ENCODE measurements around the gene MAEA. TPM values are rescaled to one million over a fixed set of nuclear protein-coding genes. Genes with fewer than 3 reads are reported as not detected.

MAEA gene
- total RNA-seq, 2 donors from 2014 or later = 48.8 to 72.7 TPM

GRCh38 chr4:1242506-1243450 lies 46.9 kb upstream of the MAEA start:
- H3K9me3 Mint-ChIP-seq = no peaks in the 10 kb centered on the region
- no peaks in the 10 kb centered on the region for H3K27me3 Mint-ChIP-seq (ENCODE audit: insufficient read depth)
- Histone ChIP-seq H3K4me1 (ENCODE audit: control insufficient read depth, insufficient read depth, low read length) (peaks cover 4% of the 10 kb centered on the region), H3K27ac (ENCODE audit: low read depth, low read length) (no peak overlapping the region), H3K9me3 (ENCODE audit: control insufficient read depth, low read length) (no peaks in the 10 kb centered on the region), H3K36me3 (ENCODE audit: control insufficient read depth, insufficient read depth, low read length) (peaks cover 17% of the 10 kb centered on the region), H3K9ac (ENCODE audit: extremely low read depth, low read length, poor library complexity, severe bottlenecking) (no peak overlapping the region), H3K27me3 (ENCODE audit: control insufficient read depth, insufficient read depth, low read length, poor library complexity, severe bottlenecking) (no peaks in the 10 kb centered on the region), H3K4me3 (ENCODE audit: low read length) (no peak overlapping the region)
- no peak for TF ChIP-seq CTCF (conservative IDR thresholded peaks at IDR 0.05)
- H3K36me3 Mint-ChIP-seq (ENCODE audit: low read depth) = peaks cover 25% of the 10 kb centered on the region
- H3K27ac Mint-ChIP-seq = no peak overlapping the region
- H3K4me3 Mint-ChIP-seq = no peak overlapping the region
- peaks cover 10% of the 10 kb centered on the region for H3K4me1 Mint-ChIP-seq
- 96% methylated on average over 19 to 30 of the region's 30 CpGs for WGBS, 2 experiments (ENCODE audit: insufficient coverage in 1 of 2, insufficient read length in 1 of 2)
- DNase-seq = peak; percentile 38

DNA sequence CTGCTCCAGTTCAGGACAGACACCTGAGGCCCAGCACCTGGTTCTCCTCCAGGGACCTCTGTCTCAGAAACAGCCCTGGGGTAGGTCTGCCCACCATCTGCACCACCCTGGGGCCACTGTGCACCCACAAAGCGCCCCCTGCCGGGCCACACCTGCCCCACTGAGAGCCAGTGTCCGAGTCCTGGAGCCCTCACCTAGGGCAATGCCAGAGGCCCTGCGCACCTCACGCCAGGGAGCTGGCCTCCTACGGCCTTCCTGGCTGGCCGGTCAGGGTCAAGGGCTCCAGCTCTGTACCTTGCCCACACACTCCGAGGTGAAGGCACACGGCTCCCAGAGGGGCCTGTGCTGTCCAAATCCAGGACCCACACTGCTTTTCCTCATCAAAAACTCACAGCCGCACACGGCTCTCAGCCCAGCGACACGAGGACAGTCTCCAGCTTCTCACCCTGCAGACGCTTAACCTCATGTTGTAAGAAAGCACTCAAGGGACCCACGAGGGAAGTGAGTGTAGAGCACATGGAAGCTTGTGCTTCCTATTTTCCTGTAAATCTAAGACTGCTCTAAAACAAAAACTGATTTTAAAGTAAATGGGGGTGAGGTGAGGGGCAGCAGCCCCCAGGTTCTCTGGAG lies 46.1 kb upstream of the MAEA start:
- peaks cover 17% of the 10 kb centered on the region for H3K36me3 ChIP-seq (ENCODE audit: control insufficient read depth, insufficient read depth, low read length)
- no peak overlapping the region for H3K27ac ChIP-seq (ENCODE audit: low read depth, low read length)
- WGBS, 2 experiments (ENCODE audit: insufficient coverage in 1 of 2, insufficient read length in 1 of 2) = 93 to 95% methylated on average over 11 to 15 of the region's 15 CpGs
- Mint-ChIP-seq H3K27ac (peak overlapping the region; percentile 26), H3K36me3 (ENCODE audit: low read depth) (peaks cover 19% of the 10 kb centered on the region), H3K27me3 (ENCODE audit: insufficient read depth) (no peaks in the 10 kb centered on the region), H3K9me3 (no peaks in the 10 kb centered on the region), H3K4me3 (no peak overlapping the region), H3K4me1 (peaks cover 10% of the 10 kb centered on the region)
- H3K9me3 ChIP-seq (ENCODE audit: control insufficient read depth, low read length) = no peaks in the 10 kb centered on the region
- no peak overlapping the region for H3K9ac ChIP-seq (ENCODE audit: extremely low read depth, low read length, poor library complexity, severe bottlenecking)
- peak; percentile 48 for DNase-seq
- no peak for TF ChIP-seq CTCF (conservative IDR thresholded peaks at IDR 0.05)
- no peaks in the 10 kb centered on the region for H3K27me3 ChIP-seq (ENCODE audit: control insufficient read depth, insufficient read depth, low read length, poor library complexity, severe bottlenecking)
- H3K4me3 ChIP-seq (ENCODE audit: low read length) = no peak overlapping the region
- H3K4me1 ChIP-seq (ENCODE audit: control insufficient read depth, insufficient read depth, low read length) = peaks cover 4% of the 10 kb centered on the region

GRCh38 chr4:1244081-1244977 lies 45.4 kb upstream of the MAEA start:
- DNase-seq = peak; percentile 38
- Histone ChIP-seq H3K9ac (ENCODE audit: extremely low read depth, low read length, poor library complexity, severe bottlenecking) (no peak overlapping the region), H3K4me1 (ENCODE audit: control insufficient read depth, insufficient read depth, low read length) (peaks cover 4% of the 10 kb centered on the region), H3K9me3 (ENCODE audit: control insufficient read depth, low read length) (no peaks in the 10 kb centered on the region), H3K27me3 (ENCODE audit: control insufficient read depth, insufficient read depth, low read length, poor library complexity, severe bottlenecking) (no peaks in the 10 kb centered on the region), H3K4me3 (ENCODE audit: low read length) (no peak overlapping the region), H3K27ac (ENCODE audit: low read depth, low read length) (no peak overlapping the region), H3K36me3 (ENCODE audit: control insufficient read depth, insufficient read depth, low read length) (peaks cover 15% of the 10 kb centered on the region)
- TF ChIP-seq CTCF (conservative IDR thresholded peaks at IDR 0.05) = no peak
- Mint-ChIP-seq H3K9me3 (no peaks in the 10 kb centered on the region), H3K27ac (peak overlapping the region; percentile 30), H3K36me3 (ENCODE audit: low read depth) (peaks cover 15% of the 10 kb centered on the region), H3K27me3 (ENCODE audit: insufficient read depth) (no peaks in the 10 kb centered on the region), H3K4me1 (peaks cover 10% of the 10 kb centered on the region), H3K4me3 (no peak overlapping the region)
- WGBS, 2 experiments (ENCODE audit: insufficient coverage in 1 of 2, insufficient read length in 1 of 2) = 93 to 95% methylated on average over 23 to 33 of the region's 33 CpGs

Measured in endodermal cell (in vitro differentiated cells).